ENCODE results near the gene ALOX12. TPM values are rescaled to one million over a fixed set of nuclear protein-coding genes. Genes with fewer than 3 reads are reported as not detected.
A peak's percentile ranks its signal among the peaks of the same experiment; 100 is the strongest.
"Not testable (repeated sequence)": the region's sequence is repeated elsewhere in the genome, so short reads cannot be mapped to it uniquely, and the experiment has no call there.

ALOX12 gene
- not detected in 2 replicates for total RNA-seq
- long read RNA-seq: 0 reads

GRCh38 chr17:6995500-6996255, at the start of gene ALOX12:
Gene ALOX12 (plus strand): TSS chr17:6996049. CDS start chr17:6996118, 69 bp downstream.
- TF ChIP-seq CTCF (IDR thresholded peaks at IDR 0.05; ENCODE audit: unreplicated experiment): no peak
- peaks cover 32% of the 10 kb centered on the region for H3K27me3 Mint-ChIP-seq
- no peaks in the 10 kb centered on the region for H3K9me3 Mint-ChIP-seq (ENCODE audit: low read depth)
- DNase-seq (ENCODE audit: low spot score, unreplicated experiment): no peak
- peak within 1 kb of the TSS; percentile 58 for H3K4me3 Mint-ChIP-seq (ENCODE audit: low read depth)
- no peak within 1 kb of the TSS for H3K27ac Mint-ChIP-seq
- H3K4me1 Mint-ChIP-seq (ENCODE audit: low read depth): peaks cover 3% of the 10 kb centered on the region
- peaks cover 15% of the 10 kb centered on the region for H3K36me3 Mint-ChIP-seq (ENCODE audit: insufficient read depth)

GRCh38 chr17:6947745-6948144, 48.1 kb upstream of the ALOX12 start:
- peaks cover 1% of the 10 kb centered on the region for H3K36me3 Mint-ChIP-seq (ENCODE audit: insufficient read depth)
- no peak for TF ChIP-seq CTCF (IDR thresholded peaks at IDR 0.05; ENCODE audit: unreplicated experiment)
- no peak overlapping the region for H3K4me3 Mint-ChIP-seq (ENCODE audit: low read depth)

GRCh38 chr17:6948562-6948961, 47.3 kb upstream of the ALOX12 start:
- DNase-seq (ENCODE audit: low spot score, unreplicated experiment): no peak
- Mint-ChIP-seq H3K27me3 (no peaks in the 10 kb centered on the region), H3K4me3 (ENCODE audit: low read depth) (no peak overlapping the region), H3K4me1 (ENCODE audit: low read depth) (no peaks in the 10 kb centered on the region), H3K27ac (no peak overlapping the region), H3K36me3 (ENCODE audit: insufficient read depth) (peaks cover 1% of the 10 kb centered on the region), H3K9me3 (ENCODE audit: low read depth) (peaks cover 2% of the 10 kb centered on the region)
- no peak for TF ChIP-seq CTCF (IDR thresholded peaks at IDR 0.05; ENCODE audit: unreplicated experiment)

More at GRCh38 chr17:6947745-6948144, 48.1 kb upstream of the ALOX12 start:
- Mint-ChIP-seq H3K27me3 (no peaks in the 10 kb centered on the region), H3K9me3 (ENCODE audit: low read depth) (peaks cover 2% of the 10 kb centered on the region), H3K4me1 (ENCODE audit: low read depth) (peaks cover 1% of the 10 kb centered on the region), H3K27ac (no peak overlapping the region)
- no peak for DNase-seq (ENCODE audit: low spot score, unreplicated experiment)

- Mint-ChIP-seq H3K27me3 (peaks cover 3% of the 10 kb centered on the region), H3K4me1 (ENCODE audit: low read depth) (no peaks in the 10 kb centered on the region), H3K4me3 (ENCODE audit: low read depth) (no peak overlapping the region), H3K27ac (no peak overlapping the region), H3K36me3 (ENCODE audit: insufficient read depth) (peaks cover 1% of the 10 kb centered on the region), H3K9me3 (ENCODE audit: low read depth) (peaks cover 2% of the 10 kb centered on the region)
- no peak for DNase-seq (ENCODE audit: low spot score, unreplicated experiment)
- TF ChIP-seq CTCF (IDR thresholded peaks at IDR 0.05; ENCODE audit: unreplicated experiment): no peak
These were observed 46.9 kb upstream of the ALOX12 start for GRCh38 chr17:6948976-6949375.

GRCh38 chr17:6950938-6951337, 44.9 kb upstream of the ALOX12 start:
- not testable (repeated sequence) for DNase-seq (ENCODE audit: low spot score, unreplicated experiment); H3K27ac Mint-ChIP-seq; H3K4me3 Mint-ChIP-seq (ENCODE audit: low read depth); H3K36me3 Mint-ChIP-seq (ENCODE audit: insufficient read depth); H3K9me3 Mint-ChIP-seq (ENCODE audit: low read depth); H3K4me1 Mint-ChIP-seq (ENCODE audit: low read depth)
- peaks cover 12% of the 10 kb centered on the region for H3K27me3 Mint-ChIP-seq

GRCh38 chr17:6953689-6954088, 42.2 kb upstream of the ALOX12 start:
- TF ChIP-seq CTCF (IDR thresholded peaks at IDR 0.05; ENCODE audit: unreplicated experiment): no peak
- Mint-ChIP-seq H3K4me3 (ENCODE audit: low read depth) (no peak overlapping the region), H3K36me3 (ENCODE audit: insufficient read depth) (peaks cover 3% of the 10 kb centered on the region), H3K9me3 (ENCODE audit: low read depth) (peaks cover 9% of the 10 kb centered on the region), H3K27me3 (peaks cover 12% of the 10 kb centered on the region), H3K4me1 (ENCODE audit: low read depth) (no peaks in the 10 kb centered on the region), H3K27ac (no peak overlapping the region)
- no peak for DNase-seq (ENCODE audit: low spot score, unreplicated experiment)
